Measurements from ENCODE around the gene SFT2D3.

The SFT2D3 gene

DNA sequence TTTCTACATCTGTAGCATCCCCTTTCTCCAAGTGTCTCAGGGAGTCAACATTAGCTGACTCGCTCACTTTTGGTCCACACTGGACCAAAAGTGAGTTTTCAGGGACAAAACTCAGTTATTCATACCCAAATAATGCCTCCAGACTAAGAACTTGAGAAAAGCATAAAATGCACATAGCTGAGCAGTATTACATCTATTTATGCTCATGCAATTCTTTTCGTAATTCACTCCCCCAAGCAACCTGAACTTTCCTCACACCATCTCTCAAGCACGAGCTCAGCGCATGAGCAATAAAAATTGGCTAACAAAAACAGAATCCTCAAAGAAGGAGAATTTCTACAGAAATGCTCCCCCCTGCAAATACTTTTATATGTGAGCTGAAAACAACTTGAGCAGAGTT is 17.0 kb downstream of the SFT2D3 start:
- no peak for DNase-seq (ENCODE audit: low spot score)
- ChIA-PET CTCF (no interaction called here), POLR2A (ENCODE audit: low non-redundant PET) (no interaction called here)
- TF ChIP-seq, protein P1, sequence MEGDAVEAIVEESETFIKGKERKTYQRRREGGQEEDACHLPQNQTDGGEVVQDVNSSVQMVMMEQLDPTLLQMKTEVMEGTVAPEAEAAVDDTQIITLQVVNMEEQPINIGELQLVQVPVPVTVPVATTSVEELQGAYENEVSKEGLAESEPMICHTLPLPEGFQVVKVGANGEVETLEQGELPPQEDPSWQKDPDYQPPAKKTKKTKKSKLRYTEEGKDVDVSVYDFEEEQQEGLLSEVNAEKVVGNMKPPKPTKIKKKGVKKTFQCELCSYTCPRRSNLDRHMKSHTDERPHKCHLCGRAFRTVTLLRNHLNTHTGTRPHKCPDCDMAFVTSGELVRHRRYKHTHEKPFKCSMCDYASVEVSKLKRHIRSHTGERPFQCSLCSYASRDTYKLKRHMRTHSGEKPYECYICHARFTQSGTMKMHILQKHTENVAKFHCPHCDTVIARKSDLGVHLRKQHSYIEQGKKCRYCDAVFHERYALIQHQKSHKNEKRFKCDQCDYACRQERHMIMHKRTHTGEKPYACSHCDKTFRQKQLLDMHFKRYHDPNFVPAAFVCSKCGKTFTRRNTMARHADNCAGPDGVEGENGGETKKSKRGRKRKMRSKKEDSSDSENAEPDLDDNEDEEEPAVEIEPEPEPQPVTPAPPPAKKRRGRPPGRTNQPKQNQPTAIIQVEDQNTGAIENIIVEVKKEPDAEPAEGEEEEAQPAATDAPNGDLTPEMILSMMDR (conservative IDR thresholded peaks at IDR 0.05; ENCODE audit: low read depth): no peak
- H3K27ac ChIP-seq: no peak overlapping the region

DNA sequence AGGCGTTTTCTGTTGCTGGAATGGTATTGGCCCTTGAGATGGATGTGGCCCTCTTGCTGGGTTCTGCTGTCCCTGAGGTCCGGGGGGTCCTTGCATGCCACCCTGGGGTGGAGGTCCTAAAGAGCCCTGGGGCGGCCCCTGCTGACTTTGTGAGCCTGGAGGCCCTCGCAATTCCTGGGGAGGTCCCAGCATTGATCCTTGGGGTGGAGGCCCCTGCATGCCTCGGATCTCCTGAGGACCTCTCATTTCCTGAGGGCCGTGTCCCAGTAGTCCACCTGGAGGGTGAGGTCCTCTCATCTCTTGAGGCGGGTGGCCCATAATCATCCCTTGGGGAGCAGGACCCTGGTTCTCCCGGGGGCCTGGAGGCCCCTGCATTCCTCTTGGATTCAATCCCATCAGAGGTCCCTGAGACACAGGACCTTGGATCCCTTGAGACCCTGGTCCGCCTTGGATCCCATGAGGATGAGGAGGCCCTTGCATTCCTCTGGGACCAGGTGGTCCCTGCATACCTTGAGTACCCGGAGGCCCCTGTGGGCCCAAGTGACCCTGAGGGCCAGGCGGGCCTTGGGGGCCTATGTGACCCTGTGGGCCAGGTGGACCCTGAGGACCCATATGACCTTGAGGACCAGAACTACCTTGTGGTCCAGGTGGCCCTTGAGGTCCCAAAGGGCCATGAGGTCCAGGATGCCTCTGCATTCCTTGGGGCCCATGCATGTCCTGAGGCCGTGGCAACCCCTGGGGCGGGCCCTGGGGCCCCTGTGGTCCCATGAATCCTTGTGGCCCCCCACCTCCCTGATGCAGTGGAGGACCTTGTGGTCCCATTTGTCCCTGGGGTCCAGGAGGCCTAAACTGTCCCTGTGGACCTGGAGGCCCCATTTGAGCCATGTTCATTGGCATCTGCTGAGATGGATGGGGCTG is 18.3 kb downstream of the SFT2D3 start:
- H3K27ac ChIP-seq: no peak overlapping the region
- ChIA-PET POLR2A (ENCODE audit: low non-redundant PET) (no interaction called here), CTCF (no interaction called here)
- TF ChIP-seq, protein P1 (conservative IDR thresholded peaks at IDR 0.05; ENCODE audit: low read depth): no peak
- DNase-seq (ENCODE audit: low spot score): no peak

DNA sequence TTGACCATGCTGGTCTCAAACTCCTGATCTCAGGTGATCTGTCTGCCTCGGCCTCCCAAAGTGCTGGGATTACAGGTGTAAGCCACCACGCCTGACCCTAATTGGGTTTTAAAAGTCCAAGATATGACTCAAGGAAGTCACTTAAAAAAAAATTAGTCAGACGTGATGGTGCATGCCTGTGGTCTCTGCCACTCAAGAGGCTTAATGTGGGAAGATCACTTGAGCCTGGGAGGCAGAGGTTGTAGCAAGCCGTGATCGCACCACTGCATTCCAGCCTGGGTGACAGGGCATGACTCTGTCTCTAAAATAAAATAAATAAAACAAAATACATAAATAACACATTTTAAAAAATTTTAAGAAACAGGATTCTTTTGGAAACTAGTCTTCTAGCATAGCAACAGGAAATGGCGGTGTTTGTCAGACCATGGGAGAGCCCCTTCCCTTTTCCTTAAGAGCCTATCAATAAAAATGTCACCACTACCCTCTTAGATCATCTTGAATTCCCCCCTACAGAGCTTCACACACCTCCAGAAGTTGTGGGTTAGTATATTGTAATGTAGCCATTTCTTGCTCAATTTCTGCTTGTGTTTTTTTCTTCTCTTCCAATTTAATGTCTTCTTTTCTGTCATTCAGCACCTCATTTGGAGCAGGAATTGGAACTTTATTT is 20.1 kb downstream of the SFT2D3 start:
- H3K27ac ChIP-seq: peak overlapping the region; percentile 45
- POLR2A ChIA-PET (ENCODE audit: low non-redundant PET): no interaction called here
- TF ChIP-seq, protein P1 (conservative IDR thresholded peaks at IDR 0.05; ENCODE audit: low read depth): no peak
- no peak for DNase-seq (ENCODE audit: low spot score)
- CTCF ChIA-PET: interaction anchor here (0.9 kb wide), 1 partner anchor 213 kb away, joined by 4 read pairs; no protein-coding TSS in a partner anchor

DNA sequence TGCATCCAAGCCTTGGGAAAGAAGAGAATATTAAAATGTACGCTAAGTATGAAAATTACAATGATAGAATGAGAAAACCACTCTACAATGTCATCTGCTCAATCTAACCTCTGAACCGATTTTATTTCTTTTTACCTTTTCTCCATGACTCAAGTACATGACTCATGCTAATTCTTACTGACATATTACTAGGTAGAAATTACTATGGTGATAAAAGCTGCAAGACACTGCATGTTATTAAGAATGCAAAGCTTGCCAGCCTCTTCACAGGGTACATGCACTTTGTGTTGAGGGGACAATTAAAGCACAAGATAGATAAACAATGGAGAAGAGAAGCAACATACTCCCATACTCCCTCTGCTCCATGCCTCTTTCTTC is 20.7 kb downstream of the SFT2D3 start:
- H3K27ac ChIP-seq: no peak overlapping the region
- ChIA-PET POLR2A (ENCODE audit: low non-redundant PET) (no interaction called here), CTCF (interaction anchor here (0.9 kb wide), 1 partner anchor 214 kb away, joined by 4 read pairs; no protein-coding TSS in a partner anchor)
- DNase-seq (ENCODE audit: low spot score): peak; percentile 74
- TF ChIP-seq, protein P1 (conservative IDR thresholded peaks at IDR 0.05; ENCODE audit: low read depth): no peak

DNA sequence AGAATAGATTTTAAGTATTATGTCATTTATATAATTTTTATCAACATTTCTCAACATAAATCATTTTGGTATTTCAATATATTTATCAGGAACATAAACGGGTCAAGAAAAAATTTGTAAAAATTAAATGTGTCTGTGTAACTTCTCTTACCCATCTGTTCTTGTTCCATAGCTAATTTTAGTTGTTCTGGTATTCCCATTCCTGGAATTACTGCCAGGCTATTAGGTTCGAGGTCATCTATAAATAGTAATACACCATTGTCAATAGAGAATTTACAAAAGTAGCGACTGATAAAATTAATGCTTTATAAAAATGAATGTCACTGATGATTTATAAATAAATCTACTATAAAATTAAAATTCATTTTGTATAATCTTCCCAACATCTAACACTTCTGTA is 21.5 kb downstream of the SFT2D3 start:
- TF ChIP-seq, protein P1 (conservative IDR thresholded peaks at IDR 0.05; ENCODE audit: low read depth): no peak
- ChIA-PET CTCF (no interaction called here), POLR2A (ENCODE audit: low non-redundant PET) (no interaction called here)
- H3K27ac ChIP-seq: no peak overlapping the region
- DNase-seq (ENCODE audit: low spot score): no peak

DNA sequence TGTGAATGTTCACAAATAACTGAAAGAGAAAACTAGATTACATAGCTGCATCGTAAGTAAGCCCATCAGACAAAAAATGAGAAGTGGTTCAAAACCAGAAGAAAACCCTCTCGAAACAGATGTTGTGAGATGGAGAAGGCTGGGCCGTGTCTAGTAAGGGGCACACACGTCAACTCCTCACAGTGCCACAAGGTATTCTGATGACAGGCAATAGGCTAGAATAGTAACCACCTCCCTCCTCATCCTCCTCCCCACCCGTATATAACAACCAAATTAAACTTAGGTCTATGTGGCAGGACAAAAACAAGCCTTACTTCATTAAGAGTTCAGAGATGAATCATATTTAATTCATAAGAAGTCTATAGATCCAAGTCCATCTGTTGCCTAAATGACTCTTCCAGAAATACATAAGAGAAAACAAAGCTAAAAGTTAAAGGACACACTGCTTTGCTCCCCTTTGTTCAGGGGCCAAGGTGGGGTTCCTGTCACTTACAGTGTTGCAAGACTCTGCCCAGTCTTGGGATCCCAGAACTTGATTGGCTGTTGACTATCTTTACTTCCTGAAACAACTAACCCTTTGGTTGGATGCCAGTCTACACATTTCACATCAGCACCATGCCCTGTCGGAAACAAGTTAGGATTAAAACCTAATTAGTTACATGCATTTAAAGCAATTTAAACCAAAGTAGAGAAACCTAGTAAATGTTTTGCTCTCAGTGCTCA is 25.0 kb downstream of the SFT2D3 start:
- DNase-seq (ENCODE audit: low spot score): no peak
- POLR2A ChIA-PET (ENCODE audit: low non-redundant PET): no interaction called here
- H3K27ac ChIP-seq: no peak overlapping the region
- TF ChIP-seq, protein P1 (conservative IDR thresholded peaks at IDR 0.05; ENCODE audit: low read depth): no peak
- CTCF ChIA-PET: no interaction called here

Measured in RWPE1 (cell line).